Body of pancreas (tissue), 4 donors: ENCODE results near the gene CHCHD2. TPM values are rescaled to one million over a fixed set of nuclear protein-coding genes. Genes with fewer than 3 reads are reported as not detected.
A peak's percentile ranks its signal among the peaks of the same experiment; 100 is the strongest.
"Not testable (repeated sequence)": the region's sequence is repeated elsewhere in the genome, so short reads cannot be mapped to it uniquely, and the experiment has no call there.

Source experiments
- ATAC-seq: fragments of 150-250 bp; one replicate; pipeline ENCODE4 v1.9.1; 2016
- DNase-seq, 4 donors: peaks; one replicate each; pipeline ENCODE4 v3.0.0-alpha.2; 2019
- H3K27ac ChIP-seq, 4 donors: fragments of 200-600 bp; sonication (generic); 1 replicate in 3 of 4; 2 replicates in 1 of 4; pipeline versions ENCODE4 v1.5.1 to v1.6.1; 2016 to 2019; ENCODE audit warnings: mild to moderate bottlenecking in 1 of 4, mixed read lengths in 1 of 4, moderate library complexity in 1 of 4
- H3K27me3 ChIP-seq, 2 donors: fragments of 200-600 bp; sonication (generic); one replicate each; pipeline ENCODE4 v1.6.0; 2016; ENCODE audit warnings: mild to moderate bottlenecking in 1 of 2
- H3K36me3 ChIP-seq, 2 donors: fragments of 200-600 bp; sonication (generic); replicated peaks in 1 of 2; 2 replicates each; pipeline ENCODE4 v1.5.1; 2016; ENCODE audit warnings: low read depth in 2 of 2; ENCODE audit not compliant: insufficient read depth in 1 of 2
- H3K4me1 ChIP-seq: fragments of 200-600 bp; sonication (generic); one replicate; pipeline ENCODE4 v1.6.0; 2016
- H3K4me3 ChIP-seq, 2 donors: fragments of 200-600 bp; sonication (generic); 1 replicate in 1 of 2; 2 replicates in 1 of 2; pipeline ENCODE4 v1.5.1; 2016 to 2019
- H3K9me3 ChIP-seq, 3 donors: fragments of 200-600 bp; sonication (generic); 1 replicate in 2 of 3; 2 replicates in 1 of 3; pipeline ENCODE4 v1.5.1; 2016
- CTCF ChIP-seq, 7 experiments: fragments of 450-650 bp in 4 of 7; fragments of 200-600 bp in 3 of 7; sonication (generic) in 3 of 7; IDR thresholded peaks; one replicate each; pipeline ENCODE4 v1.5.1; 2016 to 2019; ENCODE audit warnings: antibody characterized with exemption in 7 of 7
- POLR2A ChIP-seq, 3 donors: fragments of 450-650 bp; IDR thresholded peaks; one replicate each; pipeline ENCODE4 v1.6.1; 2016; ENCODE audit warnings: antibody characterized with exemption in 3 of 3, mild to moderate bottlenecking in 2 of 3
- WGBS, 2 donors: methylation state at CpG; one replicate each; pipeline ENCODE4 v1.1.5; 2017; 5-methylcytosine and 5-hydroxymethylcytosine counted together
- intact Hi-C: fragments of 100-400 bp; cut with DNase I; formaldehyde crosslinking; loops from one replicate; pipeline ENCODE4 v1.15.1; 2023
- total RNA-seq, 2 donors: library from RNA; depleted of rRNA; stranded (reverse); fragments of >200 nt; gene quantifications; one replicate each; pipeline ENCODE4 v1.1.0, GENCODE V29; 2016

The CHCHD2 gene
- total RNA-seq, 2 donors from 2014 or later = 154 to 194 TPM

- ATAC-seq (no peak), DNase-seq (peak; percentile 43 to 75 (median 56))
- Histone ChIP-seq H3K27me3 (no peaks in the 10 kb centered on the region), H3K4me1 (peaks cover 23% of the 10 kb centered on the region), H3K27ac (no peak overlapping the region), H3K9me3 (no peaks in the 10 kb centered on the region), H3K36me3 (no peaks in the 10 kb centered on the region), H3K4me3 (no peak overlapping the region)
- no peak for TF ChIP-seq POLR2A (IDR thresholded peaks at IDR 0.05)
- no peak for TF ChIP-seq CTCF (IDR thresholded peaks at IDR 0.05)
- WGBS, 2 donors = 14 to 44% methylated on average over 8 to 12 of the region's 13 CpGs
- intact Hi-C loops = no loop called here
Observed at GRCh38 chr7:56083150-56083785, 23.0 kb downstream of the CHCHD2 start.

- Histone ChIP-seq H3K4me3 (no peak overlapping the region), H3K36me3 (no peaks in the 10 kb centered on the region), H3K9me3 (no peaks in the 10 kb centered on the region), H3K27me3 (no peaks in the 10 kb centered on the region), H3K4me1 (peaks cover 23% of the 10 kb centered on the region), H3K27ac (no peak overlapping the region)
- intact Hi-C loops = no loop called here
- TF ChIP-seq CTCF (IDR thresholded peaks at IDR 0.05) (no peak), POLR2A (IDR thresholded peaks at IDR 0.05) (no peak)
- no peak for DNase-seq
- ATAC-seq = no peak
- 93 to 100% methylated on average over 8 to 29 of the region's 29 CpGs for WGBS, 2 donors
Observed at GRCh38 chr7:56081626-56082340, 24.5 kb downstream of the CHCHD2 start.

- 89 to 93% methylated on average over 17 to 28 of the region's 28 CpGs for WGBS, 2 donors
- peaks cover 23% of the 10 kb centered on the region for H3K4me1 ChIP-seq
- H3K27me3 ChIP-seq, DNase-seq, intact Hi-C loops, ATAC-seq, H3K36me3 ChIP-seq, H3K27ac ChIP-seq, H3K4me3 ChIP-seq, H3K9me3 ChIP-seq: not testable (repeated sequence)
Observed at GRCh38 chr7:56080726-56081435, 25.4 kb downstream of the CHCHD2 start.

- DNase-seq = peak; percentile 77 to 87 (median 82)
- H3K27ac ChIP-seq = peak overlapping the region in 3 of 4 donors; percentile 59 to 71 (median 64)
- H3K4me1 ChIP-seq = peaks cover 26% of the 10 kb centered on the region
- H3K9me3 ChIP-seq = no peaks in the 10 kb centered on the region
- H3K4me3 ChIP-seq = no peak overlapping the region
- intact Hi-C loops = no loop called here
- no peaks in the 10 kb centered on the region for H3K27me3 ChIP-seq
- TF ChIP-seq POLR2A (IDR thresholded peaks at IDR 0.05) (no peak), CTCF (IDR thresholded peaks at IDR 0.05) (peak; percentile 57 to 82 (median 73))
- no peaks in the 10 kb centered on the region for H3K36me3 ChIP-seq
- ATAC-seq = peak; percentile 74
- WGBS, 2 donors = 11 to 31% methylated on average over 12 of the region's 12 CpGs
Observed at GRCh38 chr7:56079450-56080185, 26.7 kb downstream of the CHCHD2 start.

GRCh38 chr7:56078196-56078595 lies 28.1 kb downstream of the CHCHD2 start:
- Histone ChIP-seq H3K9me3 (no peaks in the 10 kb centered on the region), H3K36me3 (no peaks in the 10 kb centered on the region), H3K27me3 (no peaks in the 10 kb centered on the region), H3K27ac (no peak overlapping the region), H3K4me1 (peaks cover 27% of the 10 kb centered on the region), H3K4me3 (no peak overlapping the region)
- ATAC-seq = no peak
- no peak for DNase-seq
- intact Hi-C loops = no loop called here
- 96 to 100% methylated on average over 2 to 16 of the region's 16 CpGs for WGBS, 2 donors
- TF ChIP-seq CTCF (IDR thresholded peaks at IDR 0.05) (no peak), POLR2A (IDR thresholded peaks at IDR 0.05) (no peak)
